Upper lobe of left lung (tissue), 6 donors: ENCODE measurements around the gene BHLHE40. TPM values are rescaled to one million over a fixed set of nuclear protein-coding genes. Genes with fewer than 3 reads are reported as not detected.

Experiments used
- ATAC-seq, 2 donors: fragments of 200-7000 bp; cut with Tn5 transposase; one replicate each; pipeline ENCODE4 v1.9.1; 2022; ENCODE audit warnings: mild to moderate bottlenecking in 2 of 2, moderate library complexity in 2 of 2; ENCODE audit not compliant: low FRiP score in 2 of 2
- DNase-seq, 2 donors: peaks; one replicate each; pipeline ENCODE4 v3.0.0-alpha.2; 2019 to 2020
- H3K27ac ChIP-seq, 4 donors: fragments of 200-600 bp; sonication (generic); one replicate each; pipeline ENCODE4 v1.5.1; 2016 to 2019
- H3K27me3 ChIP-seq, 4 donors: fragments of 200-600 bp; sonication (generic); one replicate each; pipeline ENCODE4 v1.5.1; 2017 to 2019
- H3K36me3 ChIP-seq, 4 donors: fragments of 200-600 bp; sonication (generic); one replicate each; pipeline ENCODE4 v1.5.1; 2016 to 2019
- H3K4me1 ChIP-seq, 4 donors: fragments of 200-600 bp; sonication (generic); one replicate each; pipeline ENCODE4 v1.5.1; 2018 to 2019
- H3K4me3 ChIP-seq, 4 donors: fragments of 200-600 bp; sonication (generic); one replicate each; pipeline ENCODE4 v1.5.1; 2017 to 2019; ENCODE audit warnings: mild to moderate bottlenecking in 2 of 4, moderate library complexity in 1 of 4
- H3K9me3 ChIP-seq, 4 donors: fragments of 200-600 bp; sonication (generic); one replicate each; pipeline ENCODE4 v1.5.1; 2018 to 2019
- CTCF ChIP-seq, 6 experiments: fragments of 450-650 bp in 4 of 6; fragments of 200-600 bp in 2 of 6; sonication (generic) in 2 of 6; IDR thresholded peaks; one replicate each; pipeline ENCODE4 v1.5.1; 2016 to 2019; ENCODE audit warnings: antibody characterized with exemption in 6 of 6
- EP300 ChIP-seq, 4 donors: sonication (generic); formaldehyde crosslinking; IDR thresholded peaks; one replicate each; pipeline ENCODE4 v1.5.1; 2017; ENCODE audit warnings: antibody characterized with exemption in 4 of 4, control low read depth in 2 of 4
- POLR2A ChIP-seq, 4 donors: fragments of 450-650 bp; IDR thresholded peaks; one replicate each; pipeline ENCODE4 v1.5.1; 2016 to 2017; ENCODE audit warnings: antibody characterized with exemption in 4 of 4, mild to moderate bottlenecking in 2 of 4
- POLR2AphosphoS5 ChIP-seq, 2 donors: sonication (generic); formaldehyde crosslinking; IDR thresholded peaks; one replicate each; pipeline ENCODE4 v1.5.1; 2017; ENCODE audit warnings: antibody characterized with exemption in 2 of 2
- WGBS, 2 donors: methylation state at CpG; one replicate each; pipeline ENCODE4 v1.1.5; 2017 to 2018; 5-methylcytosine and 5-hydroxymethylcytosine counted together
- total RNA-seq, 6 donors: library from RNA; depleted of rRNA in 4 of 6; stranded (reverse); fragments of >200 nt in 4 of 6; gene quantifications; one replicate each; pipeline versions ENCODE4 v1.1.0 to v1.2.1, GENCODE V29; 2016 to 2021
- donor health status: DM: no; HTN: no; CAD: no; lungs with moderate emphysema.
- donor health status: DM: no; HTN: yes; CAD: no; lungs with severe emphysema.

The BHLHE40 gene
- total RNA-seq, 6 donors from 2014 or later = 58.7 to 129 (median 78.6) TPM

- WGBS, 2 donors = 9 to 19% methylated on average over 13 to 31 of the region's 32 CpGs
- peaks cover 0 to 27% (median 10%) of the 10 kb centered on the region in 4 donors for H3K36me3 ChIP-seq
- H3K4me1 ChIP-seq = peaks cover 55 to 75% (median 62%) of the 10 kb centered on the region in 4 donors
- H3K9me3 ChIP-seq = no peaks in the 10 kb centered on the region
- H3K4me3 ChIP-seq = peak overlapping the region; percentile 89 to 95 (median 94)
- peak overlapping the region; percentile 96 to 100 (median 98) for H3K27ac ChIP-seq
- H3K27me3 ChIP-seq = no peaks in the 10 kb centered on the region
- TF ChIP-seq POLR2AphosphoS5 (IDR thresholded peaks at IDR 0.05) (peak; percentile 88 to 91), EP300 (IDR thresholded peaks at IDR 0.05) (peak in 2 of 4 donors; percentile 49 to 78), CTCF (IDR thresholded peaks at IDR 0.05) (peak; percentile 96 to 99 (median 98)), POLR2A (IDR thresholded peaks at IDR 0.05) (peak in 2 of 4 donors; percentile 41 to 72)
- DNase-seq = peak; percentile 96 to 97
- ATAC-seq = peak; percentile 57 to 67
Observed at GRCh38 chr3:4980229-4981203, 1.3 kb downstream of the BHLHE40 start.

- Histone ChIP-seq H3K9me3 (no peaks in the 10 kb centered on the region), H3K27ac (peak overlapping the region; percentile 96 to 100 (median 98)), H3K4me1 (peaks cover 60 to 79% (median 67%) of the 10 kb centered on the region in 4 donors), H3K4me3 (peak overlapping the region; percentile 0 to 95 (median 90)), H3K27me3 (no peaks in the 10 kb centered on the region), H3K36me3 (peaks cover 0 to 27% (median 10%) of the 10 kb centered on the region in 4 donors)
- DNase-seq (no peak), ATAC-seq (no peak)
- TF ChIP-seq POLR2AphosphoS5 (IDR thresholded peaks at IDR 0.05) (no peak), CTCF (IDR thresholded peaks at IDR 0.05) (no peak), EP300 (IDR thresholded peaks at IDR 0.05) (no peak), POLR2A (IDR thresholded peaks at IDR 0.05) (no peak)
- WGBS, 2 donors = 16 to 23% methylated on average over 3 of the region's 3 CpGs
Observed at GRCh38 chr3:4981294-4981664, 2.0 kb downstream of the BHLHE40 start.

- WGBS, 2 donors = 25 to 37% methylated on average over 8 of the region's 8 CpGs
- H3K36me3 ChIP-seq = peaks cover 0 to 27% (median 10%) of the 10 kb centered on the region in 4 donors
- peak overlapping the region; percentile 96 to 100 (median 98) for H3K27ac ChIP-seq
- H3K4me3 ChIP-seq = peak overlapping the region; percentile 33 to 95 (median 90)
- H3K4me1 ChIP-seq = peaks cover 57 to 79% (median 66%) of the 10 kb centered on the region in 4 donors
- no peak for ATAC-seq
- peak; percentile 19 to 87 (median 68) for TF ChIP-seq CTCF (IDR thresholded peaks at IDR 0.05)
- peak in 3 of 4 donors; percentile 11 to 57 (median 50) for TF ChIP-seq POLR2A (IDR thresholded peaks at IDR 0.05)
- TF ChIP-seq EP300 (IDR thresholded peaks at IDR 0.05) = peak in 1 of 4 donors; percentile 90
- peak; percentile 66 to 88 for TF ChIP-seq POLR2AphosphoS5 (IDR thresholded peaks at IDR 0.05)
- no peaks in the 10 kb centered on the region for H3K9me3 ChIP-seq
- H3K27me3 ChIP-seq = no peaks in the 10 kb centered on the region
- peak in 1 of 2 donors; percentile 61 for DNase-seq
Observed at GRCh38 chr3:4981665-4982494, 2.6 kb downstream of the BHLHE40 start.

DNA sequence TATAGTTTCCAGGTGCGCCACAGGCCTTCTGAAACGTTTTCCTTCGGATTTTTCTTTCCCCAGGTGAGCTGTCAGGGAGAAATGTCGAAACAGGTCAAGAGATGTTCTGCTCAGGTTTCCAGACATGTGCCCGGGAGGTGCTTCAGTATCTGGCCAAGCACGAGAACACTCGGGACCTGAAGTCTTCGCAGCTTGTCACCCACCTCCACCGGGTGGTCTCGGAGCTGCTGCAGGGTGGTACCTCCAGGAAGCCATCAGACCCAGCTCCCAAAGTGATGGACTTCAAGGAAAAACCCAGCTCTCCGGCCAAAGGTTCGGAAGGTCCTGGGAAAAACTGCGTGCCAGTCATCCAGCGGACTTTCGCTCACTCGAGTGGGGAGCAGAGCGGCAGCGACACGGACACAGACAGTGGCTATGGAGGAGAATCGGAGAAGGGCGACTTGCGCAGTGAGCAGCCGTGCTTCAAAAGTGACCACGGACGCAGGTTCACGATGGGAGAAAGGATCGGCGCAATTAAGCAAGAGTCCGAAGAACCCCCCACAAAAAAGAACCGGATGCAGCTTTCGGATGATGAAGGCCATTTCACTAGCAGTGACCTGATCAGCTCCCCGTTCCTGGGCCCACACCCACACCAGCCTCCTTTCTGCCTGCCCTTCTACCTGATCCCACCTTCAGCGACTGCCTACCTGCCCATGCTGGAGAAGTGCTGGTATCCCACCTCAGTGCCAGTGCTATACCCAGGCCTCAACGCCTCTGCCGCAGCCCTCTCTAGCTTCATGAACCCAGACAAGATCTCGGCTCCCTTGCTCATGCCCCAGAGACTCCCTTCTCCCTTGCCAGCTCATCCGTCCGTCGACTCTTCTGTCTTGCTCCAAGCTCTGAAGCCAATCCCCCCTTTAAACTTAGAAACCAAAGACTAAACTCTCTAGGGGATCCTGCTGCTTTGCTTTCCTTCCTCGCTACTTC lies 3.8 kb downstream of the BHLHE40 start:
- H3K36me3 ChIP-seq = peaks cover 0 to 27% (median 10%) of the 10 kb centered on the region in 4 donors
- H3K27me3 ChIP-seq = no peaks in the 10 kb centered on the region
- peak in 1 of 4 donors; percentile 16 for TF ChIP-seq POLR2A (IDR thresholded peaks at IDR 0.05)
- TF ChIP-seq EP300 (IDR thresholded peaks at IDR 0.05) = no peak
- no peak for TF ChIP-seq POLR2AphosphoS5 (IDR thresholded peaks at IDR 0.05)
- no peak for TF ChIP-seq CTCF (IDR thresholded peaks at IDR 0.05)
- H3K4me3 ChIP-seq = peak overlapping the region in 3 of 4 donors; percentile 1 to 92 (median 30)
- DNase-seq = peak in 1 of 2 donors; percentile 50
- no peak for ATAC-seq
- 80 to 93% methylated on average over 40 of the region's 40 CpGs for WGBS, 2 donors
- H3K9me3 ChIP-seq = no peaks in the 10 kb centered on the region
- peak overlapping the region; percentile 86 to 100 (median 94) for H3K27ac ChIP-seq
- H3K4me1 ChIP-seq = peaks cover 57 to 77% (median 70%) of the 10 kb centered on the region in 4 donors
